ENCODE results near the gene IPO9.
A peak's percentile ranks its signal among the peaks of the same experiment; 100 is the strongest.

The IPO9 gene

GRCh38 chr1:201783058-201783457 lies 45.9 kb upstream of the IPO9 start:
- TF ChIP-seq MYC (IDR thresholded peaks at IDR 0.05; ENCODE audit: low read depth, low read length) (no peak), MAX (IDR thresholded peaks at IDR 0.05; ENCODE audit: low read depth, low read length) (no peak), POLR2A (IDR thresholded peaks at IDR 0.05; ENCODE audit: extremely low read depth, insufficient read length) (no peak)
- TF ChIP-seq, protein P1, sequence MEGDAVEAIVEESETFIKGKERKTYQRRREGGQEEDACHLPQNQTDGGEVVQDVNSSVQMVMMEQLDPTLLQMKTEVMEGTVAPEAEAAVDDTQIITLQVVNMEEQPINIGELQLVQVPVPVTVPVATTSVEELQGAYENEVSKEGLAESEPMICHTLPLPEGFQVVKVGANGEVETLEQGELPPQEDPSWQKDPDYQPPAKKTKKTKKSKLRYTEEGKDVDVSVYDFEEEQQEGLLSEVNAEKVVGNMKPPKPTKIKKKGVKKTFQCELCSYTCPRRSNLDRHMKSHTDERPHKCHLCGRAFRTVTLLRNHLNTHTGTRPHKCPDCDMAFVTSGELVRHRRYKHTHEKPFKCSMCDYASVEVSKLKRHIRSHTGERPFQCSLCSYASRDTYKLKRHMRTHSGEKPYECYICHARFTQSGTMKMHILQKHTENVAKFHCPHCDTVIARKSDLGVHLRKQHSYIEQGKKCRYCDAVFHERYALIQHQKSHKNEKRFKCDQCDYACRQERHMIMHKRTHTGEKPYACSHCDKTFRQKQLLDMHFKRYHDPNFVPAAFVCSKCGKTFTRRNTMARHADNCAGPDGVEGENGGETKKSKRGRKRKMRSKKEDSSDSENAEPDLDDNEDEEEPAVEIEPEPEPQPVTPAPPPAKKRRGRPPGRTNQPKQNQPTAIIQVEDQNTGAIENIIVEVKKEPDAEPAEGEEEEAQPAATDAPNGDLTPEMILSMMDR (IDR thresholded peaks at IDR 0.05; ENCODE audit: low read depth, low read length) = no peak
- no peak overlapping the region for H3K4me3 ChIP-seq (ENCODE audit: low read depth, low read length)
- no peak for DNase-seq (ENCODE audit: low read depth)

GRCh38 chr1:201783572-201783971 lies 45.4 kb upstream of the IPO9 start:
- DNase-seq (ENCODE audit: low read depth) = peak; percentile 7
- TF ChIP-seq MYC (IDR thresholded peaks at IDR 0.05; ENCODE audit: low read depth, low read length) = no peak
- TF ChIP-seq, protein P1 (IDR thresholded peaks at IDR 0.05; ENCODE audit: low read depth, low read length) = no peak
- TF ChIP-seq MAX (IDR thresholded peaks at IDR 0.05; ENCODE audit: low read depth, low read length) = no peak
- no peak overlapping the region for H3K4me3 ChIP-seq (ENCODE audit: low read depth, low read length)

DNA sequence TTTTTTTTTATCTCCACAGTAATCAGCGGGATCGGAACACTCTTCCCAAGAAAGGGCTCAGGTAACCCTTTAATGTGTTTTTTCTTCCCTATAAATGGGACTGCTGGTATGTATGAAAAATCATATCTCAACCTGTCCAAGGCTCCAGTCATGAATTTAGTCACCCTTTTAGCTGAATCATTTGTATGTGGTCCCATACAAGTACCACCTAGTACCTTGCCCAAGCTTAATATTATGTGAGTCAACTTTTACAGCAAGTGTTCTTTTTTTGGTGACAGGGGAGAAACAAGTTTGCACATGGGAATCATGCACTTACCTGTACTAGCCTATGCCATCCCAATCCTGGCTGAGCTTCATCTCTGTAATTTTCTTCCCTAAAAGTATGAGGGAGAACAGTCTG lies 43.7 kb upstream of the IPO9 start:
- H3K4me3 ChIP-seq (ENCODE audit: low read depth, low read length) = no peak overlapping the region
- no peak for DNase-seq (ENCODE audit: low read depth)
- TF ChIP-seq MAX (IDR thresholded peaks at IDR 0.05; ENCODE audit: low read depth, low read length) (no peak), POLR2A (IDR thresholded peaks at IDR 0.05; ENCODE audit: extremely low read depth, insufficient read length) (no peak), MYC (IDR thresholded peaks at IDR 0.05; ENCODE audit: low read depth, low read length) (no peak)
- TF ChIP-seq, protein P1 (IDR thresholded peaks at IDR 0.05; ENCODE audit: low read depth, low read length) = no peak

- no peak for DNase-seq (ENCODE audit: low read depth)
- no peak overlapping the region for H3K4me3 ChIP-seq (ENCODE audit: low read depth, low read length)
- TF ChIP-seq, protein P1 (IDR thresholded peaks at IDR 0.05; ENCODE audit: low read depth, low read length) = no peak
- no peak for TF ChIP-seq MYC (IDR thresholded peaks at IDR 0.05; ENCODE audit: low read depth, low read length)
- no peak for TF ChIP-seq MAX (IDR thresholded peaks at IDR 0.05; ENCODE audit: low read depth, low read length)
- TF ChIP-seq POLR2A (IDR thresholded peaks at IDR 0.05; ENCODE audit: extremely low read depth, insufficient read length) = no peak
Observed at GRCh38 chr1:201786824-201787223, 42.1 kb upstream of the IPO9 start.

- H3K4me3 ChIP-seq (ENCODE audit: low read depth, low read length) = no peak overlapping the region
- TF ChIP-seq MAX (IDR thresholded peaks at IDR 0.05; ENCODE audit: low read depth, low read length) (no peak), POLR2A (IDR thresholded peaks at IDR 0.05; ENCODE audit: extremely low read depth, insufficient read length) (no peak)
- TF ChIP-seq, protein P1 (IDR thresholded peaks at IDR 0.05; ENCODE audit: low read depth, low read length) = no peak
- no peak for DNase-seq (ENCODE audit: low read depth)
Observed at GRCh38 chr1:201788296-201788695, 40.7 kb upstream of the IPO9 start.

- TF ChIP-seq POLR2A (IDR thresholded peaks at IDR 0.05; ENCODE audit: extremely low read depth, insufficient read length) (no peak), MYC (IDR thresholded peaks at IDR 0.05; ENCODE audit: low read depth, low read length) (no peak), MAX (IDR thresholded peaks at IDR 0.05; ENCODE audit: low read depth, low read length) (no peak)
- TF ChIP-seq, protein P1 (IDR thresholded peaks at IDR 0.05; ENCODE audit: low read depth, low read length) = no peak
- DNase-seq (ENCODE audit: low read depth) = no peak
- H3K4me3 ChIP-seq (ENCODE audit: low read depth, low read length) = no peak overlapping the region
Observed at GRCh38 chr1:201789245-201789644, 39.7 kb upstream of the IPO9 start.
